ENCODE data around the gene RUNDC1.
"Not testable (repeated sequence)": the region's sequence is repeated elsewhere in the genome, so short reads cannot be mapped to it uniquely, and the experiment has no call there.

RUNDC1 gene

GRCh38 chr17:42991471-42991870 lies 11.1 kb downstream of the RUNDC1 start:
- DNase-seq (ENCODE audit: low read depth in 2 of 2) = no peak

DNA sequence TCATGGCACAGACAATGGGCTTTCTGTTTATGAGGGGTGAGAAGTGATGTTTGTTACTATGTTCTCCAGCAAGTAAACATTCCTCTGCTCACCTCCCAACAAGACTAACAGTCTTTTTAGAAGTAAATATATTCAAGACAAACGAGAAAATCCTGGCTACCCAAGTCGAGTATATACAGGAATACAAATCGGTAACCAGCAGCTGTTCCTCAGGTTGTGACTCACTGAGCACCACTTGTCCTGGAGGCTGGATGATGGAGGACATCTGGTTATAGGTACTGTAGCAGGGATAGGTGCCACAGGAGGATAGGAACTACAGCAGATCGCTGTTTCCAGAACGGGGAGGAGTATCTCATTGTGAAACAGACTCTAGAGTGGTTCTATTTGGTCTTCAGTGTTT lies 12.5 kb downstream of the RUNDC1 start:
- no peak for DNase-seq (ENCODE audit: low read depth in 2 of 2)

GRCh38 chr17:42993913-42994312 lies 13.5 kb downstream of the RUNDC1 start:
- not testable (repeated sequence) for DNase-seq (ENCODE audit: low read depth in 2 of 2)

DNA sequence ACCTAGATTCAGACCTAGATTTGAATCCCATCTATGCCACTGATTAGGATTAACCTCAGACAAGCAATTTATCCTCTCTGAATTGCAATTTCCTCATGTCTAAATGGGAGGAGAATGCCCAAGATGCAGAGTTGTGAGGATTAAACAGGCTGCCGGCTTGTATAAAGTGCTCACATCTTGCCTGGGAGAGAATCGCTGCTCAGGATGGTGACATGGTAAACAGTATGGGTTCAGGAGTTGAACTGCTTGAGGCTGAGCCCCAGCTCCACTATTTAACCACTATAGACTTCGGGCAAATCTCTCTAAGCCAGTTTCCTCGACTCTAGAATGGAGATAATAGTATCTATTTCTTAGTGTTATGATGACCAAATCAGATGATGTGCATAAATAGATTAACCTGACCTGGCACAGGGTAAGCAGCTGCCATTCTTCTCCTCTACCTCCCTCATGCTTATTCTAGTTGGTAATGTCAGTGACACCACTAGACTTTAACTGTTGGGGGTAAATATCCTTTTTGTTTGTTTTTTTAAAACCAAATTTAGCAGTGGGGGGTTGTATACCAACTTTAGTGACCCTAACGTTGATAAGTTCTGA lies 17.1 kb downstream of the RUNDC1 start:
- no peak for DNase-seq (ENCODE audit: low read depth in 2 of 2)

DNA sequence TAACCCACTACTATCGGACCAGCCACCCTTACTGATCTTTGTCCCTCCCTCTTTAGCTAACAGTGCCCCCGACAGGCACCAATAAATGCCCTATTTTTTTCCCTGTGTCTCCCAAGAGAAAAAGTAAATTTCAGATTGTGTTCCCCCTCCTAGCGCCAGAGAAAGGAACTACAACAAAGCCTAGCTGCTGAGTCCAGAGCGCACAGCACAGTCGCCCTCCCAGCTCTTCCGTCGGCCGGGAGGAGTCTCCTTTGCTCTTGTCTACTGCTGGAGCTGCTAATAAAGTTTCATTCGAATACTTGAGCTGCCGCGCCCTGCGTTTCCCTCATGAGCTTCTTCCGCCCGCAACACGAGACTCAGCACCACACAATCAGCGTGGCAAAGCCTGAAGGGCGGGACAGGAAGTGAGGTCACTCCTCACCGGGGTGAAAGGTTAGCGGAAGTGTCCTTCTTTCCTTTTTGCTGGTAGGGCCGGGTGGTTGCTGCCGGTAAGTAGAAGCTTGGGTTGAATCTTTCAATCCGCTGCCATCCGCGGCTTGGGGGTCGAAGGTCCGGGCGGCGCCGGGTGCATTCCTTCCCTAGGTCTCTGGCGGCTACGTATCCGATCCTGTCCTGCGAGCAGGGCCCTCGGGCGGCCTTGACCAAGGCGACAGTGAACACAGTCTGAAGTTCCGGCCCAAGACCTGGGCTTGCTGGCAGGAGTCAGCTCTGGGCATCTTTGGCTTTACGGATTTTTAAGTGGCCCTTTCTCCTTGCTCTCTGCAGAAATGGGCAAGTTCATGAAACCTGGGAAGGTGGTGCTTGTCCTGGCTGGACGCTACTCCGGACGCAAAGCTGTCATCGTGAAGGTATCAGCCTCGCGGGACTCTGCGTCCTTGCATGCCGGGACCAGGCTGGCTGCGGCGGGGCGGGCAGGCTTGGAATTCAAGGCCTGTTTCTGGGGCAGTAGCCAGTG lies 17.9 kb downstream of the RUNDC1 start, which contains the start of gene RPL27:
TSS of gene RPL27 (plus strand) at position 436 of the 955 bp plus-strand sequence. CDS start at position 768, 332 bp downstream.
- peak; percentile 90 to 91 for DNase-seq (ENCODE audit: low read depth in 2 of 2)

GRCh38 chr17:42999003-42999525 lies 18.7 kb downstream of the RUNDC1 start:
- no peak for DNase-seq (ENCODE audit: low read depth in 2 of 2)

DNA sequence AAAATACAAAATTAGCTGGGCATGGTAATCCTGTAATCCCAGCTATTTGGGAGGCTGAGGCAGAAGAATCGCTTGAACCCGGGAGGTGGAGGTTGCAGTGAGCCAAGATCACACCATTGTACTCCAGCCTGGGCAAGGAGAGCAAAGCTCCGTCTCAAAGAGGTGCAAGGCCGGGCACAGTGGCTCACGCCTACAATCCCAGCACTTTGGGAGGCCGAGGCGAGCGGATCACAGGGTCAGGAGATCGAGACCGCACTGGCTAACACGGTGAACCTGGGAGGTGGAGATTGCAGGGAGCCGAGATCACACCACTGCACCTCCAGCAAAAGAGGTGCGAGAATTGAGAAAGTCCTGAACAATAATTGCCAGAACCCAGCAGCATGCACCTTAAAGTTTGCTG lies 20.5 kb downstream of the RUNDC1 start:
- DNase-seq (ENCODE audit: low read depth in 2 of 2) = not testable (repeated sequence)

DNA sequence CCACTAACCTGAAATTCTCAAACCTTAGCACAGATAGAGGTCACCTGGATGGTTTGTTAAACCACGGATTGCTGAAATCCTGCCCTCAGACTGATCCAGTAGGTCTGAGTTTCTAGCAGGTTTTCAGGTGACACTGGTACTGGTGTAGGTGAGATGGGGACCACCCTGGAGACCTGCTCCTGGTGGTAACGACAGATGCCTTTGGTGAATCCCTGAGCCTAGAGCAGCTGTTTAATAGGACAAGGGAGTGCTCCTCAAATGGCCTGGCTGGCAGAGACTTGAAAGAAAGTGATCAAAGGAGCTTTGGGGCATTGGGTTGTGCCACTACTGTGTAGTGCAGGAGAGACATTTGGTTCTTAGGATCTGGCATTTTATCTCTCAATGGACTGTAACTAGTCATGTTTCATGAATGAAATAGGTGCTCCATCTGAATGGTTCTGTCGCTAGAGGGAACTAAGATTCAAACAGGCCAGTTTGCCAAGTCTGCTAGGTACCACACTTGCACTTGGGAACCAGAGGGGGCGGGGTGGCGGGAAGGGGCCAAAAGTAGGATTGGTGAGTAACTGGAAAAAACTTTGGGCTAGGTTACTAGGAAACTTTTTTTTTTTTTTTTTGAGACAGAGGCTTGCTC lies 23.3 kb downstream of the RUNDC1 start:
- no peak for DNase-seq (ENCODE audit: low read depth in 2 of 2)

DNA sequence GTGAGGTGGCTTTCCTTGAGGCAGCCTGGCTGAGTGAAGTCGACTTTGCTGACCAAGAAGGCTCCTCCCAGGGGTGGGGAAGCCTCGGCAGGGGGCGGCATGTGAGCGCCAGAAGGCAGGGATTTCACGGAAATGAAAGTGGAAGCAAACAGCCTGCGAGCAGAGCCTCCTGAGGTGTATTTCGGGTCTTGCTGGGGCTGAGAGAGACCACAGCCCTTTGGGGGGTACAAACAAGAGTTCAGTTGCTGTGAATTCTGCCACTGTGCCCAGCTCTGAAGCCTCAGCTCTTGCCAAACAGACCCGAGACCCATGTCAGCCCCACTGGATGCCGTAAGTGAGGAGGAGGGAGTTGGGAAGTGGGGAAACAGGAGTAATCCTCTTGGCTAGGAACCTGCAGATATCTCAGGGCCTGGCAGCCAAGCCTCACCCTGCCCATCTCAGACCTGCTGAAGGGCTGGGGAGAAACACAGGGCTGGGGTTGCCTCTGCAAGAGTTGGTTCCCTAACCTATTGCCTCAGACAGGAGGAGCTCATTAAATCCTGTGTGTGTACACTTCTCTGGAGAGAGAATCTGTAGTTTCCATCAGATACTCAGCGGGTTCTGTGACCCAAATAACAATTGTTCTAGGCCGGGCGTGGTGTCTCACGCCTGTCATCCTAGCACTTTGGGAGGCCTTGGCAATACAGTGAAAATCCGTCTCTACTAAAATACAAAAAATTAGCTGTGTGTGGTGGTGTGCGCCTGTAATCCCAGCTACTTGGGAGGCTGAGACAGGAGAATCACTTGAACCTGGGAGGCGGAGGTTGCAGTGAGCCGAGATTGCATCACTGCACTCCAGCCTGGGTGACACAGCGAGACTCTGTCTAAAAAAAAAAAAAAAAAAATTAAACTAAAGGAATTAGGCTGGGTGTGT lies 26.5 kb downstream of the RUNDC1 start, which contains the start of gene IFI35:
TSS of gene IFI35 (plus strand) at position 146 of the 913 bp plus-strand sequence. CDS start at position 310, 164 bp downstream.
- peak; percentile 81 for DNase-seq (ENCODE audit: low read depth in 2 of 2)

GRCh38 chr17:43010667-43011308 lies 30.4 kb downstream of the RUNDC1 start:
- DNase-seq (ENCODE audit: low read depth in 2 of 2) = no peak

DNA sequence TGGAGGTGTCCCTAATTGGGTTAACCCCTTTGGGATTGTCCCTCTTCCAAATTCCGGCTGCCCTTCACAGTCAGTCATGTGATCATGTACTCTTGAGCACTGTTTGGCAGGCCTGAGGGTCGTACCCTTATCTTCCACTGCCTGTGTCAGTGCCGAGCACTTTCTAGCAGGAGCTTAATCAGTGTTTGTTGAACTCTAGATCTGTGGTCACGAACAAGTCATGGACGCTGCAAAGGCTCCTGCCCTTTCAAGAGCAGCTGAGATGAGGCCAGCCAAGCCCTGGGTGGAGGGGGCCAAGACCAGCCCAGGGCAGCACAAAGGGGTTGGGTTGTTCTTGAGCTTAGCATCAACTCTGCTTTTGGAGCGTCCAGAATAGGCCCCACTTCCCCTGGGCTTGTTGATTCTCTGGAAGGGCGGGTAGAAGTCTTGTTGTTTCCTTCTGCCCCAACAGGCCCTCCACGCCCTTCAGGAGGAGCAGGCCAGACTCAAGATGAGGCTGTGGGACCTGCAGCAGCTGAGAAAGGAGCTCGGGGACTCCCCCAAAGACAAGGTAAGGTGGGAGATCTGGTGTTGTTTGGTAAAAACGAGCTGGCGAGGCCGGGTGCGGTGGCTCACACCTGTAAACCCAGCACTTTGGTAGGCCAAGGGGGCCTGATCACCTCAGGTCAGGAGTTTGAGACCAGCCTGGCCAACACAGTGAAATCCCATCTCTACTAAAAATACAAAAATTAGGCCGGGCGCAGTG lies 31.5 kb downstream of the RUNDC1 start:
- no peak for DNase-seq (ENCODE audit: low read depth in 2 of 2)

DNA sequence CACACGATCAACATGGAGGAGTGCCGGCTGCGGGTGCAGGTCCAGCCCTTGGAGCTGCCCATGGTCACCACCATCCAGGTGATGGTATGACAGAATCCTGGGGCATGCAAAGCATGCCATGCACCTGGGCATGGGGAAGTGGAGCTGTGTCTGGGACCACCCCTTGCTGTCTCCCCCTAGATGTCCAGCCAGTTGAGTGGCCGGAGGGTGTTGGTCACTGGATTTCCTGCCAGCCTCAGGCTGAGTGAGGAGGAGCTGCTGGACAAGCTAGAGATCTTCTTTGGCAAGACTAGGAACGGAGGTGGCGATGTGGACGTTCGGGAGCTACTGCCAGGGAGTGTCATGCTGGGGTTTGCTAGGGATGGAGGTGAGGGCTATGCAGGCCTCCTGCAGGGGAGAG lies 32.9 kb downstream of the RUNDC1 start:
- no peak for DNase-seq (ENCODE audit: low read depth in 2 of 2)

DNA sequence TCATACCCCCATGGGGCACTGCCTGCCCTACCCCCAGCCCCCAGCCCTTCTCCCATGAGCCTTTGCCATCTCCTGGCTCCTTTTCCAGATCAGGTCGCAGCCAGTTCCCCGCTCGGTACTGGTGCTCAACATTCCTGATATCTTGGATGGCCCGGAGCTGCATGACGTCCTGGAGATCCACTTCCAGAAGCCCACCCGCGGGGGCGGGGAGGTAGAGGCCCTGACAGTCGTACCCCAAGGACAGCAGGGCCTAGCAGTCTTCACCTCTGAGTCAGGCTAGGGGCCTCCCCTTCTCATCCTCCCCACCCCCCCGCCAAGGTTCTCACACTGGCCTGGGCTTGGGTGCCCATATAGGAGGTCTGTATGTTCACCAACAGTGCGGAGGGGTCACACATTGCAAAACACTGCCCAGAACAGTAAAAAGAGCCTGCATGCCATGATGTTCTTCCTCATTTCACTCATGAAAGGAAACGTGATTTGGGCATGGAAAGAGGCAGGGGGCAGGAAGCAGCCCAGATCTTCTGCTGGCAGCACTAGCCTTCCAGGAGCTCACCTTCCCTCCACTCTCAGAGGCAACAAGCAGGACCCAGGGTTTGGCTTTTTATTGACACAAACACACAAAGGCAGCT lies 33.8 kb downstream of the RUNDC1 start:
- DNase-seq (ENCODE audit: low read depth in 2 of 2) = no peak

- no peak for DNase-seq (ENCODE audit: low read depth in 2 of 2)
Measured at GRCh38 chr17:43014649-43015542, 34.5 kb downstream of the RUNDC1 start.

DNA sequence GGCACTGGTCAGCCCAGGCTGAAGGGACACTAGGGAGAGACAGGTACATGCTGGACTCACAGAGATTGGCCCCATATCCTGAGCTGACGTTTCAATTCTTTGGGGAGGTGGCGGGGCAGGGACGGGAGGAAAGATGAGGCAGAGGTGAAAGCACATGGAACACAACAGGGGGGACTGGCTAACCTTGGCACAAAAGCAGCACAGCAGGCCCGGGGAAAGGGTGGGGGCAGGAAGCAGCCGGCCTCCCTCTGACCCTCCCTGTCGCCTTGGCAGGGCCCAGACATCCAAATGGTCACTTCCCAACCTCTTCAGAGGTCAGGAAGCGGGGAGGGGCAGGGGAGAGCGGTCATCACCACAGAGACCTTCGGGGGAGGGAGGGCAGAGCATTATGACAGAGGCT lies 35.2 kb downstream of the RUNDC1 start:
- DNase-seq (ENCODE audit: low read depth in 2 of 2) = no peak

- no peak for DNase-seq (ENCODE audit: low read depth in 2 of 2)
Measured at GRCh38 chr17:43016216-43016615, 35.9 kb downstream of the RUNDC1 start.

GRCh38 chr17:43018008-43018853 lies 37.9 kb downstream of the RUNDC1 start:
- no peak for DNase-seq (ENCODE audit: low read depth in 2 of 2)
